Retinal pigment epithelial cell (primary cell): ENCODE data around the gene SCAMP3.

ENCODE experiments used
- DNase-seq: peaks from one replicate; pipeline ENCODE4 v3.0.0-alpha.2; 2010; ENCODE audit warnings: low read depth
- H3K4me3 ChIP-seq: 2 replicates; pipeline ENCODE4 v1.5.1; 2011; ENCODE audit warnings: mild to moderate bottlenecking, low read length, control low read depth, moderate library complexity
- TF ChIP-seq, protein P1 (sequence below): conservative IDR thresholded peaks from 2 replicates; pipeline ENCODE4 v1.5.1; 2011; ENCODE audit warnings: low read depth, low read length, control low read depth, inconsistent platforms

SCAMP3 gene

DNA sequence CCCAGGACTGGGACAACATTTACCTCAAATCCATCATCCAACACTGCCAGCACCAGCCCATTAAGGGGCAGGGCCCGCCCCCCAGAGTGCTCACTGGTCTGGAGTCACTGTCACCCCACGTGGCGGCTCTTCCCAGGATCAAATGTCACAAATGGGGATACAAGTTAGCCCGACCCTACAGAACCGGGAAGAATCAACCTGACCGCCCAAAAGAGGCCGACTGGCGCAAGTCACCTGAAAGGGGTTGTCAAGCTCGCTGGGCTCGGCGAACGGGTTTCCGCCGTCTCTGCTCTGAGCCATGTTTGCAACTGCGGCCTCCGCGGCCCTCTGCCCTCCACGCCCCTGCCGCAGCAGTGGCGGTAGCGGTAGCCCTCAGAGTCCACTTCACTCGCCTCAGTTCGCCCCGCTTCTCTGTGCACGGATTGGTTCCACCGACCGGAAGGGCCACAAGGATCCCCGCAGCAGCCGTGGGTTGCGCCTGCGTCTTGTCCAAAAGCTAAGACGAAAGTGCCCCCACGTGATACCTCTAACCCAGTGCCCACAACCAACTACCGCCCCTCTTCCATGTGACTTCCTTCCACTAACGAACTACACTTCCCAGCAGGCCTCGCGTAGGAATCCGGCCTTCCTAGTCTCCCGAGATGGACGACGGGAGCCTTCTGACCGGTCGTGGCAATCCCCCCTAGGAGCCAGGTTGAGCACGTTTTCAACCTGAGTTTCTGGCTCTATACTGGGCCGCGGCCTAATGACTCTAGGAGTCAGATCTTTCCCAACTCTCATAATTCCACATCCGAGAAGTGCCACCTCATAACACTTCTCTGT lies at the start of gene SCAMP3:
Gene SCAMP3 (minus strand): TSS at position 509 of the 822 bp plus-strand sequence. CDS start 209 bp downstream, at position 300.
- TF ChIP-seq, protein P1, sequence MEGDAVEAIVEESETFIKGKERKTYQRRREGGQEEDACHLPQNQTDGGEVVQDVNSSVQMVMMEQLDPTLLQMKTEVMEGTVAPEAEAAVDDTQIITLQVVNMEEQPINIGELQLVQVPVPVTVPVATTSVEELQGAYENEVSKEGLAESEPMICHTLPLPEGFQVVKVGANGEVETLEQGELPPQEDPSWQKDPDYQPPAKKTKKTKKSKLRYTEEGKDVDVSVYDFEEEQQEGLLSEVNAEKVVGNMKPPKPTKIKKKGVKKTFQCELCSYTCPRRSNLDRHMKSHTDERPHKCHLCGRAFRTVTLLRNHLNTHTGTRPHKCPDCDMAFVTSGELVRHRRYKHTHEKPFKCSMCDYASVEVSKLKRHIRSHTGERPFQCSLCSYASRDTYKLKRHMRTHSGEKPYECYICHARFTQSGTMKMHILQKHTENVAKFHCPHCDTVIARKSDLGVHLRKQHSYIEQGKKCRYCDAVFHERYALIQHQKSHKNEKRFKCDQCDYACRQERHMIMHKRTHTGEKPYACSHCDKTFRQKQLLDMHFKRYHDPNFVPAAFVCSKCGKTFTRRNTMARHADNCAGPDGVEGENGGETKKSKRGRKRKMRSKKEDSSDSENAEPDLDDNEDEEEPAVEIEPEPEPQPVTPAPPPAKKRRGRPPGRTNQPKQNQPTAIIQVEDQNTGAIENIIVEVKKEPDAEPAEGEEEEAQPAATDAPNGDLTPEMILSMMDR = no peak
- peak; percentile 98 for DNase-seq
- peak within 1 kb of the TSS; percentile 90 for H3K4me3 ChIP-seq

GRCh38 chr1:155309423-155310021 lies 47.4 kb upstream of the SCAMP3 start:
- TF ChIP-seq, protein P1 = no peak
- peak overlapping the region; percentile 80 for H3K4me3 ChIP-seq

GRCh38 chr1:155308493-155309422 lies 46.6 kb upstream of the SCAMP3 start, which contains the start of gene FDPS:
FDPS (plus strand) TSS chr1:155308866; CDS start chr1:155309790, 924 bp downstream.
- H3K4me3 ChIP-seq = peak within 1 kb of the TSS; percentile 80
- TF ChIP-seq, protein P1 = no peak
- peak; percentile 97 for DNase-seq

More at GRCh38 chr1:155309423-155310021, 47.4 kb upstream of the SCAMP3 start:
- DNase-seq = no peak

GRCh38 chr1:155307247-155307740 lies 45.1 kb upstream of the SCAMP3 start:
- no peak for DNase-seq
- TF ChIP-seq, protein P1 = peak; percentile 46
- H3K4me3 ChIP-seq = no peak overlapping the region

DNA sequence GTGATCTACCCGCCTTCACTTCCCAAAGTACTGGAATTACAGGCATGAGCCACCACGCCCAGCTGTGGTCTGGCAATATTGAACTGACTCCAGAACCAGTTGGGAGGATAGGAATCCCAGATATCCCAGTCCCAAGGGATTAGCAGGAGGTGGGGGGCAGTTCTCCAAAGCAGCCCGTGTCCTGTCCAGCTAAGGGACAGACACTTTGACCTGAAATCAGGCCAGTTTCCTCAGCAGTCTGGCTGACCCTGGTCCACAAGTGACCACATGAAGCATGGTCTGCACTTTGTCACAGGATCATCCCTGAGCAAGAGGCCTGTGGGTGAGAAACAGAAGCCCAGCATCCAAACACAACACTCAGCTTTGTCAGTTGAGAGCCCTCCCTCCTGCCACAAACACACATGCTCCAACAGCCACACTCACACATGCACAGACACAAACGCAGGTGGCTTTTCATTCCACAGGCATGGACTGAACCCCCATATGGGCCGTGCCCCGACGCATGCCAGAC lies 43.8 kb upstream of the SCAMP3 start:
- no peak overlapping the region for H3K4me3 ChIP-seq
- TF ChIP-seq, protein P1 = no peak
- DNase-seq = no peak

DNA sequence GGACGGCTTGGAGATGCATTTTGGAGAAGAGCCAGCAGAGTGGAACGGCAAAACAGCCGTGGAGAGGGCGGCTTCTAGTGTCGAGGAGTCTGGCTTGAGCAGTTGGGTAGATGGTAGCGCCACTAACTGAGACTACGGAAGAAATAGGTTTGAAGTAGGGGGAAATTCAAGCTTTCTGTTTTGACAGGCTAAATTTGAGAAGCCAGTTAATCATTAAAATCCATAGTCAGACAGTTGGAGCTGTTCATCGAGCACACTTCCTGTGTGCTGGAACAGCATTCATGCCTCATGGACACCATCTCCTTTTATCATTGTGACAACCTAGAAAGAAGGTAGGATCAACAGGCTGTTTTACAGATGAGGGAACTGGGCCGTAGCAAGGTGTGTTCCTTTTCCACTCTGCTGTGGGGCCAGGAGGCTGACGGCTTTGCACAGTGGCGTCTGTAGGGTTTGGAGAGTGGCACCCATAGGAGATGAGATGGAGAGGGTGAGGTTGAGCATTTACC lies 42.5 kb upstream of the SCAMP3 start:
- H3K4me3 ChIP-seq = no peak overlapping the region
- TF ChIP-seq, protein P1 = no peak
- DNase-seq = no peak
